Ishikawa (cell line): ENCODE data around the gene TXNRD3.

Source experiments
- CEBPB ChIP-seq: IDR thresholded peaks from 2 replicates; pipeline ENCODE4 v1.6.1; 2012
- CREB1 ChIP-seq: IDR thresholded peaks from 2 replicates; pipeline ENCODE4 v1.6.1; 2012; ENCODE audit warnings: low read depth
- EGR1 ChIP-seq: IDR thresholded peaks from 2 replicates; pipeline ENCODE4 v1.6.1; 2012
- EP300 ChIP-seq: IDR thresholded peaks from 2 replicates; pipeline ENCODE4 v1.6.1; 2012; ENCODE audit warnings: borderline replicate concordance
- FOXM1 ChIP-seq: IDR thresholded peaks from 2 replicates; pipeline ENCODE4 v1.6.1; 2012; ENCODE audit warnings: low read depth, borderline replicate concordance
- MAX ChIP-seq: IDR thresholded peaks from 2 replicates; pipeline ENCODE4 v1.6.1; 2012
- NFIC ChIP-seq: IDR thresholded peaks from 2 replicates; pipeline ENCODE4 v1.6.1; 2012
- RAD21 ChIP-seq: IDR thresholded peaks from 2 replicates; pipeline ENCODE4 v1.6.1; 2012; ENCODE audit warnings: low read depth
- REST ChIP-seq: IDR thresholded peaks from 2 replicates; pipeline ENCODE4 v1.6.1; 2012; ENCODE audit warnings: low read depth, mild to moderate bottlenecking
- TAF1 ChIP-seq: IDR thresholded peaks from 2 replicates; pipeline ENCODE4 v1.6.1; 2012; ENCODE audit warnings: low read depth, mild to moderate bottlenecking
- TCF12 ChIP-seq: IDR thresholded peaks from 2 replicates; pipeline ENCODE4 v1.6.1; 2012; ENCODE audit warnings: low read depth
- TEAD4 ChIP-seq: IDR thresholded peaks from 2 replicates; pipeline ENCODE4 v1.6.1; 2012
- USF1 ChIP-seq: IDR thresholded peaks from 2 replicates; pipeline ENCODE4 v1.6.1; 2012
- YY1 ChIP-seq: IDR thresholded peaks from 2 replicates; pipeline ENCODE4 v1.6.1; 2012; ENCODE audit warnings: low read depth
- ZBTB7A ChIP-seq: IDR thresholded peaks from 2 replicates; pipeline ENCODE4 v1.6.1; 2012; ENCODE audit warnings: low read depth

TXNRD3 gene

GRCh38 chr3:126612479-126613205, 42.3 kb downstream of the TXNRD3 start:
- TF ChIP-seq TAF1 (no peak), CEBPB (no peak), TCF12 (no peak), EGR1 (no peak), YY1 (no peak), EP300 (no peak), FOXM1 (no peak), NFIC (no peak), REST (no peak), USF1 (no peak), RAD21 (no peak), TEAD4 (no peak), ZBTB7A (no peak), MAX (no peak), CREB1 (no peak)

GRCh38 chr3:126609909-126610308, 45.0 kb downstream of the TXNRD3 start:
- TF ChIP-seq EGR1 (no peak), CREB1 (no peak), ZBTB7A (no peak), TEAD4 (no peak), FOXM1 (no peak), RAD21 (no peak), YY1 (no peak), EP300 (no peak), CEBPB (no peak), NFIC (no peak), TCF12 (no peak), USF1 (no peak)

- TF ChIP-seq FOXM1 (no peak), RAD21 (no peak)
Measured at GRCh38 chr3:126607214-126607908, 47.6 kb downstream of the TXNRD3 start.

GRCh38 chr3:126606001-126606400, 48.9 kb downstream of the TXNRD3 start:
- TF ChIP-seq MAX, result no peak
- no peak for TF ChIP-seq REST

- TF ChIP-seq CEBPB (no peak), TAF1 (no peak)
Measured at GRCh38 chr3:126604691-126605090, 50.2 kb downstream of the TXNRD3 start.

- TF ChIP-seq EGR1, result no peak
- no peak for TF ChIP-seq NFIC
- no peak for TF ChIP-seq YY1
- no peak for TF ChIP-seq TAF1
- TF ChIP-seq TEAD4, result no peak
- no peak for TF ChIP-seq CEBPB
- no peak for TF ChIP-seq RAD21
- no peak for TF ChIP-seq MAX
- TF ChIP-seq FOXM1, result no peak
Measured at GRCh38 chr3:126599101-126599500, 55.8 kb downstream of the TXNRD3 start.
